GM12865 (cell line): ENCODE measurements around the gene MYO18A.

Source experiments
- DNase-seq: peaks from one replicate; pipeline ENCODE4 v3.0.0; 2010; ENCODE audit warnings: low read depth
- H3K4me3 ChIP-seq: 2 replicates; pipeline ENCODE4 v1.5.1; 2011; ENCODE audit warnings: mild to moderate bottlenecking, low read depth, low read length, control low read depth
- CTCF ChIP-seq: IDR thresholded peaks from 2 replicates; pipeline ENCODE4 v1.5.1; 2011; ENCODE audit warnings: low read length, control low read depth, low read depth, inconsistent platforms; ENCODE audit not compliant: insufficient read depth; ENCODE audit errors: missing control alignments

MYO18A gene

GRCh38 chr17:29120433-29120832 is 59.8 kb downstream of the MYO18A start:
- TF ChIP-seq CTCF: no peak
- no peak overlapping the region for H3K4me3 ChIP-seq
- DNase-seq: no peak

DNA sequence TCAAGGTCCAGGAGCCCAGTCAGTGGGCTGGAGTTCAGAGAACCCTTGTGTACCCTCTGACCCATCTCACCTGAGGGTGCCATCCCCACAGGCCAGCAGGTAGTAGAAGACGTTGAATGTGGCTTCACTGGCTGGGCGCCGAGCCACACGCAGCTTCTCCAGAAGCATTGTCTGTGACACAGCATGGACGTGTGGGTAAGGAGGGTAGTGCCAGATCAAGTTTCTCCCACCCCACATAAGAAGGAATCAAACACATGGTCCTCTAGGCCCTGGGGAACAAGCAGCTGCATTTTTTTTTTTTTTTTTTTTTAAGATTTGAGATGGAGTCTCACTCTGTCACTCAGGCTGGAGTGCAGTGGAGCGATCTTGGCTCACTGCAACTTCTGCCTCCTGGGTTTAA is 60.9 kb downstream of the MYO18A start:
- TF ChIP-seq CTCF: no peak
- H3K4me3 ChIP-seq: no peak overlapping the region
- DNase-seq: no peak

DNA sequence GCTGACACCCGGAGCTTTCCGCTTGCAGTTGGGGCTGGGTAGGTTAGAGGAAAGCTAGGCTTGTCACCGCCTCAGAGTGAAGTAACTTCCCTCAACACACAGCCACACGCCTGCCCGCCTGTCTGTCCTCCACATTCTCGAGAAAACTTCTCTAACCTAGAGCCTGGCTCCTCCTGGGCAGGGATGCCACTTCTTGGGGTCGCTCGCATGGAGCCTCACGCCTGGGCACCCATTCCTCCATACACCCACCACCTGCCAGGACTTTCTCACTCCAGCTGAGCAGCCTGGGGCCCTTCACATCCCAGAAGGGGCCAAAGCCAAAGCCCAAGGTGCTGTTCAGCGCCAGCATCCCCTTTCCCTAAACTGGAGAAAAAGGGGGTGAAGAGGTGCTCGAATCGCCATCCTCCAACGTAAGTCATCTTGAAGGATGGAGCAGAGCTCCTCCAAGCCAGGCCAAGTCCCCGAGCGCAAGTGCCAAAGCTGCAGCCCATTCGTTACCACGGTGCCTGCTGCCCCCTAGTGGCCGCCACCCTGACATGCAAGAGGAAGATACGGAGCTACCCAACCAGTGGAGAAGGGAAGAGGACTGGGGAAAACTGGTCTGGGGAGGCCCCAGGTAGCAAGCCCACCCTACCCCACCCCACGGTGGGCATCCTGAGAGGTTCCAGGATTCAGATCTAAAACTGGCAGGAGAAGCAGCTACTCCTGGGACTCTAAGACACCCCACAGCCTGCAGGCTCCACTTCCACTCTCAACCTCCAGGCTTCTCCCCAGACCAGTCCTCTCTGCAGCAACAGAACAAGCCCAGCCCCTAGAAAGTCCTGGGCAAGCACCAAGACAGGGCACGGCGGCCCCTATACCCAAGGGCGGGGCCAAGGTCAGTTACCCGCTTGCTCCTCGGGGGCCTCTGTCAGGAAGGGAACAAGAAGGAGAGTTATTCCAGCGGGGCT is 63.1 kb downstream of the MYO18A start:
- no peak overlapping the region for H3K4me3 ChIP-seq
- peak; percentile 77 for DNase-seq
- TF ChIP-seq CTCF: peak; percentile 95

DNA sequence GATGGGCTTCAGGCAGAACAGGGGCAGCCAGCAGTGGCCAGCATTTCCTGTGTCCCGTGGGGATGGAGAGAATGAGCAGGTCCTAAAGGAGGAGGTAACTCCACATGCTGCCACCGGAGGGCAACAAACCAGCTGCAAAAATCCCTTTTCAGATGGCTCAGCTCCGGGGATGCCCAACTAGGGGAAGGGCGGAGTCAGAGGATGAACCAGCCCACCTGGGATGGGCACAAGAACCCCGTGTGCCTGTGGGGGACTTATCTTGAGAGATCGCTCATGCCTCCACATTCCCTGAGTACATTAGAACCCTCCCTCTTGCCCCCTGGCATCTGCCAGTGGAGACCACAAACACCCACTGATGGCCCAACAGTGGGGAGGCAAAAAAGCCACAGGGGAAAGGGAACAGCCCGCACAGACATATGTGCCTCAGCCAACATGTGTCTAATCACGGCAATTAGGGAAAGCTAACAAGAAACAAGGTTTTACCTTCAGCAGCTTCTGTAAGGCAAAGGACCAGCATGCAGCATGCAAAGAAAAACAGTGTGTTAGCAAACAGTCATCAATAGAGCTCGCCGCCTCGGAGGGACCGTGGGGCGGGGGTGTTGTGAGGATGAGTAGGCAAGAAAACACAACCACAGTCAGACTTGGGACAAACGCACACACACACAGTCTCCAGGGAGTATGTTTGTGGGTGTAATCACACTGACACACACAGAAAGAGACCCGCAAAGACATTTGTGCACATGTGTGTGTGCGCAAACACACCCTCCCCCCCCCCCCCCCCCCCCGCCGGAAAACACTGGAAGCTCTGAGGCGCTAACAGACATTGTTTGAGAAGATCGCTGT is 64.0 kb downstream of the MYO18A start:
- DNase-seq: peak; percentile 44
- H3K4me3 ChIP-seq: no peak overlapping the region
- TF ChIP-seq CTCF: no peak

DNA sequence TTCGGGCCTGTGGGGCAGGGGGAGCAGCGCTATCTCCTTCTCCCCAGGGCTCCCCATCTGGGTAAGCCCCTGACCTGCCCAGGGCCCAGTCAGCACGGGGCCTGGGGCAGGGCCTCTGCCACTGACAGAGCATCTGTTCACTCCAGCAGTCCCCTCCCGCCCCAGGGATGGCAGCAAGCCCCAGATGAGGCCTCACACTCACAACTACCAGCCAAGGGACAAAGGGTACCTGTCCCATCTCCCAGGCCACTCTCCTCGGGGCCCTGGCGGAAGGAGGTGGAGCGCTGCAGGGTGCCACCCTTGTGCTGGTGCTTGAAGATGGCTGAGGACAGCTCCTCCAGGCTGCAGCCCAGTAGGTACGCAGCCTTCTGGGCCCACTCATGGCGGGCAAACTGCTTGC is 64.8 kb downstream of the MYO18A start:
- TF ChIP-seq CTCF: no peak
- no peak overlapping the region for H3K4me3 ChIP-seq
- DNase-seq: no peak

DNA sequence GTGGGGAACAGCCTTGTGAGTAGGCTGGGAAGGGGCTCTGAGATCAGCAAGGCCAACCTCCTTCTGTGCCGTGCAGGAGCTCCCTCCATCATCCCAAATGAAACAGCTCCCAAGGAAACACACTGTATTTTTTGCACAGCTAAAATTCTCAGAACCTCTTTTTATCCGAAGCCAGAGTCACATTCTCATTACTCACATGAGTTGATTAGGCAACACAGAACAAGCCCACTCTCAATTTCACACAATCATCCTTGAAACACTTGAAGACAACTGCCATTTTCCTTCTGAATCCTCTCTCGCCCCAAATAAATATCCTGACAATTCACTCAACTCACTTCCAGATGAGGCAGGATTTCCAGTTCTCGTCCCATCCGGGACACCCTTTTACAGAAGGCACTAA is 66.1 kb downstream of the MYO18A start:
- no peak for DNase-seq
- H3K4me3 ChIP-seq: no peak overlapping the region
- TF ChIP-seq CTCF: no peak
